Lower leg skin (tissue), 4 donors: Measurements from ENCODE around the gene ANKRD34A. TPM values are rescaled to one million over a fixed set of nuclear protein-coding genes. Genes with fewer than 3 reads are reported as not detected.

Source experiments
- DNase-seq, 2 donors: peaks; one replicate each; pipeline ENCODE4 v3.0.0-alpha.2; 2019; ENCODE audit warnings: low spot score in 2 of 2
- H3K4me3 ChIP-seq: fragments of 200-600 bp; sonication (generic); 2 replicates; pipeline ENCODE4 v1.5.1; 2017; ENCODE audit warnings: mild to moderate bottlenecking, low read depth; ENCODE audit not compliant: poor library complexity, severe bottlenecking
- CTCF ChIP-seq, 3 donors: fragments of 450-650 bp; IDR thresholded peaks; one replicate each; pipeline ENCODE4 v1.5.1; 2016; ENCODE audit warnings: antibody characterized with exemption in 3 of 3, mild to moderate bottlenecking in 3 of 3, moderate library complexity in 2 of 3
- POLR2A ChIP-seq, 2 donors: fragments of 450-650 bp; IDR thresholded peaks; one replicate each; pipeline ENCODE4 v1.6.1; 2016 to 2017; ENCODE audit warnings: antibody characterized with exemption in 2 of 2, mild to moderate bottlenecking in 1 of 2, moderate library complexity in 1 of 2
- WGBS, 2 donors: methylation state at CpG; one replicate each; pipeline ENCODE4 v1.1.5; 2018; 5-methylcytosine and 5-hydroxymethylcytosine counted together
- intact Hi-C: fragments of 100-400 bp; cut with DNase I; formaldehyde crosslinking; loops from one replicate; pipeline ENCODE4 v1.15.0; 2023; ENCODE audit warnings: low total_unique reads
- total RNA-seq, 4 donors: library from RNA; depleted of rRNA; stranded (reverse); fragments of >200 nt; gene quantifications; one replicate each; pipeline ENCODE4 v1.1.0, GENCODE V29; 2016

Gene ANKRD34A
- total RNA-seq, 4 donors from 2014 or later, result 0.12 to 1.3 (median 0.39) TPM

GRCh38 chr1:145949219-145949618, 15.2 kb downstream of the ANKRD34A start:
- no peak for DNase-seq
- no peak overlapping the region for H3K4me3 ChIP-seq
- TF ChIP-seq CTCF (IDR thresholded peaks at IDR 0.05) (no peak), POLR2A (IDR thresholded peaks at IDR 0.05) (no peak)
- intact Hi-C loops, result no loop called here
- WGBS, 2 donors, result 87 to 90% methylated on average over 4 of the region's 4 CpGs

- H3K4me3 ChIP-seq, result no peak overlapping the region
- TF ChIP-seq POLR2A (IDR thresholded peaks at IDR 0.05) (no peak), CTCF (IDR thresholded peaks at IDR 0.05) (no peak)
- DNase-seq, result no peak
- intact Hi-C loops, result no loop called here
- WGBS, 2 donors, result 83 to 84% methylated on average over 4 of the region's 4 CpGs
Observed at GRCh38 chr1:145947551-145947950, 16.8 kb downstream of the ANKRD34A start.

GRCh38 chr1:145946477-145946986, 17.8 kb downstream of the ANKRD34A start:
- no peak overlapping the region for H3K4me3 ChIP-seq
- no peak for DNase-seq
- WGBS, 2 donors, result 95 to 96% methylated on average over 4 of the region's 4 CpGs
- intact Hi-C loops, result no loop called here
- TF ChIP-seq CTCF (IDR thresholded peaks at IDR 0.05) (no peak), POLR2A (IDR thresholded peaks at IDR 0.05) (no peak)

- intact Hi-C loops, result no loop called here
- H3K4me3 ChIP-seq, result no peak overlapping the region
- DNase-seq, result no peak
- TF ChIP-seq POLR2A (IDR thresholded peaks at IDR 0.05), result no peak
- no peak for TF ChIP-seq CTCF (IDR thresholded peaks at IDR 0.05)
- 89 to 97% methylated on average over 3 of the region's 3 CpGs for WGBS, 2 donors
Observed at GRCh38 chr1:145944532-145944931, 19.8 kb downstream of the ANKRD34A start.

- no peak overlapping the region for H3K4me3 ChIP-seq
- 60 to 70% methylated on average over 6 of the region's 6 CpGs for WGBS, 2 donors
- no peak for DNase-seq
- intact Hi-C loops, result no loop called here
- TF ChIP-seq POLR2A (IDR thresholded peaks at IDR 0.05), result no peak
- no peak for TF ChIP-seq CTCF (IDR thresholded peaks at IDR 0.05)
Observed at GRCh38 chr1:145942871-145943270, 21.5 kb downstream of the ANKRD34A start.

- intact Hi-C loops, result no loop called here
- no peak for DNase-seq
- H3K4me3 ChIP-seq, result no peak overlapping the region
- no peak for TF ChIP-seq CTCF (IDR thresholded peaks at IDR 0.05)
- TF ChIP-seq POLR2A (IDR thresholded peaks at IDR 0.05), result no peak
- 69 to 82% methylated on average over 4 of the region's 4 CpGs for WGBS, 2 donors
Observed at GRCh38 chr1:145942405-145942804, 22.0 kb downstream of the ANKRD34A start.
